ENCODE data around the gene SORCS2. TPM values are rescaled to one million over a fixed set of nuclear protein-coding genes. Genes with fewer than 3 reads are reported as not detected.

Gene SORCS2
- total RNA-seq, 1 donor from 2014 or later: not detected

GRCh38 chr4:7166237-7166636 lies 26.1 kb upstream of the SORCS2 start:
- Mint-ChIP-seq H3K4me3 (no peak overlapping the region), H3K9me3 (no peaks in the 10 kb centered on the region), H3K4me1 (peaks cover 9% of the 10 kb centered on the region), H3K36me3 (ENCODE audit: low read depth) (no peaks in the 10 kb centered on the region), H3K27ac (no peak overlapping the region), H3K27me3 (no peaks in the 10 kb centered on the region)
- CTCF ChIA-PET: no interaction called here
- ATAC-seq (ENCODE audit: low read depth) (no peak), DNase-seq (no peak)
- POLR2A ChIA-PET: no interaction called here
- no peak for TF ChIP-seq CTCF (IDR thresholded peaks at IDR 0.05)
- intact Hi-C loops (cut with micrococcal nuclease): no loop called here

- ATAC-seq (ENCODE audit: low read depth): no peak
- intact Hi-C loops (cut with micrococcal nuclease): no loop called here
- POLR2A ChIA-PET: no interaction called here
- H3K9me3 Mint-ChIP-seq: no peaks in the 10 kb centered on the region
- H3K36me3 Mint-ChIP-seq (ENCODE audit: low read depth): no peaks in the 10 kb centered on the region
- no peak overlapping the region for H3K27ac Mint-ChIP-seq
- DNase-seq: no peak
- peaks cover 9% of the 10 kb centered on the region for H3K4me1 Mint-ChIP-seq
- no peaks in the 10 kb centered on the region for H3K27me3 Mint-ChIP-seq
- TF ChIP-seq CTCF (IDR thresholded peaks at IDR 0.05): no peak
- H3K4me3 Mint-ChIP-seq: no peak overlapping the region
- CTCF ChIA-PET: no interaction called here
These were observed 25.2 kb upstream of the SORCS2 start for GRCh38 chr4:7166981-7167700.

GRCh38 chr4:7167706-7168105 lies 24.6 kb upstream of the SORCS2 start:
- Mint-ChIP-seq H3K4me1 (peaks cover 9% of the 10 kb centered on the region), H3K36me3 (ENCODE audit: low read depth) (no peaks in the 10 kb centered on the region)
- no peak for ATAC-seq (ENCODE audit: low read depth)

GRCh38 chr4:7168106-7168505 lies 24.2 kb upstream of the SORCS2 start:
- TF ChIP-seq CTCF (IDR thresholded peaks at IDR 0.05): no peak
- no peaks in the 10 kb centered on the region for H3K9me3 Mint-ChIP-seq
- no peaks in the 10 kb centered on the region for H3K36me3 Mint-ChIP-seq (ENCODE audit: low read depth)
- POLR2A ChIA-PET: no interaction called here
- H3K27me3 Mint-ChIP-seq: no peaks in the 10 kb centered on the region
- CTCF ChIA-PET: no interaction called here
- DNase-seq (no peak), ATAC-seq (ENCODE audit: low read depth) (no peak)
- intact Hi-C loops (cut with micrococcal nuclease): no loop called here
- no peak overlapping the region for H3K27ac Mint-ChIP-seq
- H3K4me3 Mint-ChIP-seq: no peak overlapping the region
- peaks cover 9% of the 10 kb centered on the region for H3K4me1 Mint-ChIP-seq

More at GRCh38 chr4:7167706-7168105, 24.6 kb upstream of the SORCS2 start:
- H3K27me3 Mint-ChIP-seq: no peaks in the 10 kb centered on the region
- H3K9me3 Mint-ChIP-seq: no peaks in the 10 kb centered on the region
- H3K4me3 Mint-ChIP-seq: no peak overlapping the region
- intact Hi-C loops (cut with micrococcal nuclease): no loop called here
- POLR2A ChIA-PET: no interaction called here
- CTCF ChIA-PET: no interaction called here
- TF ChIP-seq CTCF (IDR thresholded peaks at IDR 0.05): no peak
- no peak overlapping the region for H3K27ac Mint-ChIP-seq
- no peak for DNase-seq

- H3K9me3 Mint-ChIP-seq: no peaks in the 10 kb centered on the region
- CTCF ChIA-PET: no interaction called here
- TF ChIP-seq CTCF (IDR thresholded peaks at IDR 0.05): no peak
- POLR2A ChIA-PET: no interaction called here
- no peak overlapping the region for H3K27ac Mint-ChIP-seq
- peaks cover 9% of the 10 kb centered on the region for H3K4me1 Mint-ChIP-seq
- H3K27me3 Mint-ChIP-seq: no peaks in the 10 kb centered on the region
- H3K4me3 Mint-ChIP-seq: no peak overlapping the region
- H3K36me3 Mint-ChIP-seq (ENCODE audit: low read depth): no peaks in the 10 kb centered on the region
- intact Hi-C loops (cut with micrococcal nuclease): no loop called here
- ATAC-seq (ENCODE audit: low read depth) (no peak), DNase-seq (no peak)
These were observed 23.2 kb upstream of the SORCS2 start for GRCh38 chr4:7169134-7169533.

All from activated B cell treated with CpG ODN at 0.5 μM for 24 hours (primary cell).